HG03457 (cell line): ENCODE results near the gene HIPK2.
"Not testable (repeated sequence)": the region's sequence is repeated elsewhere in the genome, so short reads cannot be mapped to it uniquely, and the experiment has no call there.

Source experiments
- ATAC-seq: cut with Tn5 transposase; IDR thresholded peaks from one replicate; pipeline ENCODE4 v1.9.1; 2021; ENCODE audit warnings: moderate number of reproducible peaks; ENCODE audit not compliant: unreplicated experiment

The HIPK2 gene

GRCh38 chr7:139635526-139636302 lies 142.1 kb downstream of the HIPK2 start:
- ATAC-seq, result no peak

- ATAC-seq, result no peak
These were observed 143.7 kb downstream of the HIPK2 start for GRCh38 chr7:139634087-139634486.

GRCh38 chr7:139631520-139632031 lies 146.2 kb downstream of the HIPK2 start:
- no peak for ATAC-seq

- no peak for ATAC-seq
These were observed 146.9 kb downstream of the HIPK2 start for GRCh38 chr7:139630643-139631519.

GRCh38 chr7:139629392-139630082 lies 148.3 kb downstream of the HIPK2 start:
- no peak for ATAC-seq

GRCh38 chr7:139627831-139628230 lies 150.0 kb downstream of the HIPK2 start:
- ATAC-seq, result no peak

GRCh38 chr7:139626817-139627216 lies 151.0 kb downstream of the HIPK2 start:
- no peak for ATAC-seq

- no peak for ATAC-seq
These were observed 154.3 kb downstream of the HIPK2 start for GRCh38 chr7:139623518-139623917.

GRCh38 chr7:139620676-139621344 lies 157.0 kb downstream of the HIPK2 start:
- ATAC-seq, result no peak

- no peak for ATAC-seq
These were observed 158.5 kb downstream of the HIPK2 start for GRCh38 chr7:139619367-139619657.

GRCh38 chr7:139618482-139619366 lies 159.1 kb downstream of the HIPK2 start:
- ATAC-seq, result no peak

GRCh38 chr7:139617074-139617473 lies 160.7 kb downstream of the HIPK2 start:
- no peak for ATAC-seq

- no peak for ATAC-seq
These were observed 162.9 kb downstream of the HIPK2 start for GRCh38 chr7:139614886-139615285.

- ATAC-seq, result no peak
These were observed 163.8 kb downstream of the HIPK2 start for GRCh38 chr7:139613971-139614411.

GRCh38 chr7:139611556-139611955 lies 166.2 kb downstream of the HIPK2 start:
- not testable (repeated sequence) for ATAC-seq

GRCh38 chr7:139610595-139610994 lies 167.2 kb downstream of the HIPK2 start:
- no peak for ATAC-seq

GRCh38 chr7:139603896-139604295 lies 173.9 kb downstream of the HIPK2 start:
- no peak for ATAC-seq

GRCh38 chr7:139603282-139603681 lies 174.5 kb downstream of the HIPK2 start:
- no peak for ATAC-seq

- no peak for ATAC-seq
These were observed 175.6 kb downstream of the HIPK2 start for GRCh38 chr7:139602143-139602722.
